GM18951 (cell line): Measurements from ENCODE around the gene SEPTIN3.
A peak's percentile ranks its signal among the peaks of the same experiment; 100 is the strongest.

Experiments
- POLR2A ChIP-seq: IDR thresholded peaks from 4 replicates; pipeline ENCODE4 v1.6.1; 2011; ENCODE audit warnings: mild to moderate bottlenecking; ENCODE audit not compliant: insufficient read length, insufficient read depth; ENCODE audit errors: extremely low read depth
- in situ Hi-C: fragments of 300-500 bp; cut with MboI; formaldehyde crosslinking; loops from one replicate; pipeline ENCODE4 v1.12.0; 2022; ENCODE audit warnings: low sequenced_read_pairs, mixed read lengths, inconsistent platforms; ENCODE audit not compliant: unreplicated experiment

The SEPTIN3 gene

DNA sequence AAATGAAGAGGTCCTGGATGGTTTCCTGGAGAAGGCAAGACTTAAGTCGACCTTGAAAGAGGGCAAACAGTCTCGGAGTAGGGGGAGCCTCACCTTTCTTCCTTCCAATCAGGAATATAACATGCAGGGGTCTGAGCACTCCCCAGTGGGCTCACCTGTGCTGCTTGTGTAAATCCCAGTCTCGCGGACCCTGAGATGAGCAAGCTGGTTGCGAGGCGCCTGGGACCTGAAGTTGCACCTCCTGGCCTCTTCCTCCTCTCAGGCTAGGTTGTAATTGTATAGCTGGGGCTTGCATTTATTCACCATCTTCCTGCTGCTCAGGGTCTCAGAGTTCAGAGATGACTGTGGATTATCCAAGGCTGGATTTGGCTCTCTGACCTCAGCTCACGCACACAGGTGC is 21.9 kb downstream of the SEPTIN3 start:
- no peak for TF ChIP-seq POLR2A
- in situ Hi-C loops, result no loop called here

DNA sequence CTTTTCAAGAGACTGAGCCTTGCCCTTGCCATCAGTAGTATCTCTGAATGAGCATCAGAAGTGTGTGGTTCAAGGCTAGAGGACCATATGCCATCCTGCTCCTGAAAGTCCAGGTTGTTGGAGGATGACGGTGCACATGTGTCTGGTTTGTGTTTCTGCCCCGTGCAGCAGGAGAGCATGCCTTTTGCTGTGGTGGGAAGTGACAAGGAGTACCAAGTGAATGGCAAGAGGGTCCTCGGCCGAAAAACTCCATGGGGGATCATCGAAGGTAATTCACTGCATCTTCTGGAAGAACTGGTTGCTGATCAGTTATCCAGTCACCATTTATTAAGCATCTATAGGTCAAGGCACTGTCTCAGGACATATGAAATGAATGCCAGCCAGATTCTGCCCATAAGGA is 23.3 kb downstream of the SEPTIN3 start:
- no peak for TF ChIP-seq POLR2A
- in situ Hi-C loops, result no loop called here

DNA sequence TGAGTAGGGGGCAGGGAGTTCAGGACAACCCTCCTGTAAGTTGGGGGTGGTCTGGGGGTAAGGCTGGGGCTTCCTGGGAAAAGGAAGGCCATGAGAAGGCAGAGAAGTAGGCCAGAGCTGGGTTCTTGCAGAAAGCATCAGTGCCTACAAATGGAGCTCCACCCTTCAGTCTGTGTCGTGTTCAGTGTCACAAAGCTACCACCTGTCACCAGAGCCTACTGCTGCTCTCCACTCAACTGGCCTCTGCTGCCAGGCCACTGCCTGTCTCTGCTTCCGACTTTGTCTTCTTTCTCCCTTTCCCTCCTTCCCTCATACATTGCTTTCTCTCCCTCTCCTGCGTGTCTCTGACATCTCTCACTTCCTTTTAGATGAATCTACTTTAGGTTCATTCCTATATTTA is 26.0 kb downstream of the SEPTIN3 start:
- in situ Hi-C loops, result no loop called here
- no peak for TF ChIP-seq POLR2A

DNA sequence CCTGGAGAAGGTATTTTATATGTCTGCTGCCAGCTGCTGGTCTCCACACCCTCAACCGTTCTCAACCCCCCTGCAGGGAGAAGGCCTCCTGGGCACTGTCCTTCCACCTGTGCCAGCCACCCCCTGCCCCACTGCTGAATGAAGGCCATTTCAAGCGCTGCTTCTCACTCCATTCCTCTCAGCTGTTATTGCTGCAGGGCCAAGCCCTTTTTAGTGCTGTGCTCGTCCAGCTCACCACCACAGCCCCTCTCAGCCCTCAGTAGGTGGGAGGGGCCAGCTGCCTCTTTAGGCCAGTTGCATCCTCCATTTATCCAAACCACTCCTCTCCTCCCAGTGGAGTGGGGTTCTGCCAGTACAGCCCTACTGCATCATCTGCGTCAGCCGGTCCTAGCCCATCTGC is 27.6 kb downstream of the SEPTIN3 start:
- TF ChIP-seq POLR2A, result no peak
- in situ Hi-C loops, result no loop called here

DNA sequence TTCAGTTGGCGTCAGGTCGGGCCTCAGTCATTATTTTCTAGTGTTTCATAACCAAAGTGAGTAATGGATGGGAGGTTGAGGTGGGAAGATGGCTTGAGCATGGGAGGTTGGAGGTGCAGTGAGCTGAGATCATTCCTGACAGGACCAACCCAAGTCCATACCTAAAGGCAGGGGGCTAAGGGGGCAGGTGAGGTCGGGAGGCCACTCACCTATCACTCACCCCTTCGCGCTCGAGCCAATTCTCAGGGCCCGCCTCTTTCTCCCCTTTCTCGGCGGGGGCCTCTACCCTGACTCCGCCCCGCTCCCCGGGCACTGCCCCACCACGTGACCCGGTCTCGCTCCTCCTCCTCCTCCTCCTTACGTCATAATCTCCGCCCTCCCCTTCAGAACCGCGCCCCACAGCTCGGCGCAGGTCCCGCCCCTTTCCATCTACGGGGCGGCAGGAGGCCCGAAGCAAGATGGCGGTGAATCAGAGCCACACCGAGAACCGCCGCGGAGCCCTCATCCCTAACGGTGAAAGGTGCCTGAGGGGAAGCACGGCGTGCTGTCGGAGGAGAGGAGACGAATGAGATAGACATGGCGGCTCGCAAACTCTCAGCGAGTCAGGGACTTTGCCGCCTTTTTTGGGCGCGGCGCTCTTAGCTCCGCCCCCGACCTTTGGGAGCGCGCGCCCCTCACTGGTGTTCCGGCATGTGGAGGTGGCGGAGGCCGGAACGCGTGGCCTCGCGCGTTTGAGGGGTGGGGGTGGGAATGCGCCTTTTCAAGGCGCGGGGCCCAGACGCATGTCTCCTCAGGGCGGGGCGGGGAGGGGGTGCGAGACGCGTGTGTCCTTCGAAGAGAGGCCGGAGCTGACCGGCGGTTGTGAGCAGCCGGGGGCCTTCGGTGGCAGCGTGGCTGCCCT is 29.4 kb downstream of the SEPTIN3 start, which contains the start of gene WBP2NL:
WBP2NL (plus strand) TSS at position 428 of the 901 bp plus-strand sequence; CDS start at position 459, 31 bp downstream.
- TF ChIP-seq POLR2A, result peak; percentile 71
- in situ Hi-C loops, result no loop called here

DNA sequence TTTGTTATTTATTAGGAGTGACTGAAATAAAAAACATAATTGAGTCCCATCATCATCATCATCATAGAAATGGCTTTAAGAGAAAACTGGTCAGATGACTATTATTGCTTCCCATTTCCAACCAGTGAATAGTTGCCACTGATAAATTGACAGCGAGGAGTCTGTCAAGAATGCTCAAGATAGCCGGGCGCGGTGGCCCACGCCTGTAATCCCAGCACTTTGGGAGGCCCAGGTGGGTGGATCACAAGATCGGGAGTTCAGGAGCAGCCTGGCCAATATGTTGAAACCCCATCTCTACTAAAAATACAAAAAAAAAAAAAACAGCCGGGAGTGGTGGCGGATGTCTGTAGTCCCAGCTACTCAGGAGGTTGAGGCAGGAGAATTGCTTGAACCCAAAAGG is 31.2 kb downstream of the SEPTIN3 start:
- in situ Hi-C loops, result no loop called here
- no peak for TF ChIP-seq POLR2A

DNA sequence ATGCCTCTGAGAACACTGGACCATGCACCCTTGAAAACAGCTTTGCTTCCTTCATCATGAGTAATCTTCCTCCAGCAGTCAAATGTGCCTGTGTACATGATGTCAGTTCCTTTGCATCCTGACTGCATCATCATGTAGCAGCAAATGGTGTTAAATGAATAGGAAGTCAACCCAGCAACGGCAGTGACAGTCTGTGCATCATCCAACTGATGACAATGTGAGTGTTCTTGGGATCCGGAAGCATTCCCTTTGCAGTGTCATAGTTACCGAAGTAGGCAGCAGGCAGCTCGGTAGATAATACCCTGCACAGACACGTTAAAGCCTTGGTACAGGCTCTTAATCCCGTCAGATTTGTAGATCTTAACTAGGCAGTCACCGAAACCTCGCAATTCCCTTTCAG is 31.9 kb downstream of the SEPTIN3 start:
- TF ChIP-seq POLR2A, result no peak
- in situ Hi-C loops, result no loop called here

DNA sequence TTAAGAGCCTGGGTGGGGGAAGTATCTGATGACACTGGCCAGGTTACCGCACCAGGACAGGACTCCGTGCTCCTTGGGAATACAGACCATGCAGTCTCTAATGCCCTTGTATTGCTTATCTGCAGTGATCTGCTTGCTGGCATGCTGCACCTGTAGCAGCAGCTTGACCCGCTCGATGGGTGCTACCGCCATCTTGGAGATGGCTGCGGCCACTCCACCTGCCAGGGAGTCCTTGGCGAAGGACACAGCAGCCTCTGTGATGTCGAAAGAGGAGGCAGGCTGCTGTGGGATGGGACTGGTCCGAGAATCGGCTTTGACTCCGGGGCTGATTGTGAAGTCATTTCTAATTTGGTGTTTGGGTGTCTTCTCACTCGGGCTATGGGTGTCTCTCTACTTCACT is 32.5 kb downstream of the SEPTIN3 start:
- in situ Hi-C loops, result no loop called here
- no peak for TF ChIP-seq POLR2A

DNA sequence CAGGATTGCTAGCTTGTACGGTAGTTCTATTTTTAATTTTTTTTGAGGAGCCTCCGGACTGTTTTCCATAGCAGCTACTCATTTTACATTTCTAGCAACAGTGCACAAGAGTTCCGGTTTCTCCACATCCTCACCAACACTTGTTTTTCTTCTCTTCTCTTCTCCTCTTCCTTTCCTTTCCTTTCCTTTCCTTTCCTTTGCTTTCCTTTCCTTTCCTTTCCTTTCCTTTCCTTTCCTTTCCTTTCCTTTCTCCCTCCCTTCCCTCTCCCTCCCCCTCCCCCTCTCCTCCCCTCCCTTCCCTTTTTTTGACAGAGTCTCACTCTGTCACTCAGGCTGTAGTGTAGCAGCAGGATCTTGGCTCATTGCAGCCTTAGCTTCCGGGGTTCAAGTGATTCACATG is 38.7 kb downstream of the SEPTIN3 start:
- TF ChIP-seq POLR2A, result no peak
- in situ Hi-C loops, result no loop called here

DNA sequence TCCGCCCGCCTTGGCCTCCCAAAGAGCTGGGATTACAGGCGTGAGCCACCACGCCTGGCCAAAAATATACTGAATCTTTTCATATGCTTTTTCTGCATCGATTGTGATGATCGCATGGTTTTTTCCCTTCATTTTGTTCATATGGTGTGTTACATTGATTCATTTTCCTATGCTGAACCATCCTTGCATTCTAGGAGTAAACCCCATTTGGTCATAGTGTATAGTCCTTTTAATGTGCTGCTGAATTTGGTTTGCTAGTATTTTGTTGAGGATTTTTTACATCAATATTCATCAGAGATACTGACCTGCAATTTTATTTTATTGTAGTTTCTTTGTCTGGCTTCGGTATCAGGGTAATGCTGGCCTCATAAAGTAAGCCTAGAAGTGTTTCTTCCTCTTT is 41.5 kb downstream of the SEPTIN3 start:
- in situ Hi-C loops, result no loop called here
- no peak for TF ChIP-seq POLR2A

DNA sequence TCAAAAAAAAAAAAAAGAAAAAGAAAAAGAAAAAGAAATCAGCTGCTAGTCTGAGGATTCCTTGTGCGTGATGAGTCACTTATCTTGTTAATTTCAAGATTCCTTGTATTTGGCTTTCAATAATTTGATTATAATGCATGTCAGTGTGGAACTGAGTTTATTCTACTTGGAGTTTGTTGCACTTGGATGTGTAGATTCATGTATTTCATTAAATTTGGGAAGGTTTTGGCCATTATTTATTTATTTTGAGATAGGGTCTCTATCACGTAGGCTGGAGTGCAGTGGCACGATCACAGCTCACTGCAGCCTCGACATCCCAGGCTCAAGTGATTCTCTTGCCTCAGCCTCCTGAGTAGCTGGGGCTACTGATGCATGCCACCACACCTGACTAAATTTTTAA is 44.1 kb downstream of the SEPTIN3 start:
- in situ Hi-C loops, result no loop called here
- TF ChIP-seq POLR2A, result no peak

DNA sequence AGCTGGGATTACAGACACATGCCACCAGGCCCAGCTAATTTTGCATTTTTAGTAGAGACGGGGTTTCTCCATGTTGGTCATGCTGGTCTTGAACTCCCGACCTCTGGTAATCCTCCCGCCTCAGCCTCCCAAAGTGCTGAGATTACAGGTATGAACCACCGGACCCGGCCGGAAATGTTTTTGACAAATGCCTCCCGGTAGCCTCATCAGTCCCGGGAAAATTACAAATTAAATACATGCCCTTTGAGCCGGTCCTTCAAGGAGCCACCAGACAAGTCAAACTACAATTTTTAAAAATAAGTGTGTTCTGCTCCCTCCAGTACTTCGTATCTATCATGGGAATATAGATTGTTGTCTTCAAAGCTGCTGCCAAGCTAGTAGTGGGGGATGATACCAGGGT is 46.9 kb downstream of the SEPTIN3 start:
- TF ChIP-seq POLR2A, result no peak
- in situ Hi-C loops, result no loop called here

DNA sequence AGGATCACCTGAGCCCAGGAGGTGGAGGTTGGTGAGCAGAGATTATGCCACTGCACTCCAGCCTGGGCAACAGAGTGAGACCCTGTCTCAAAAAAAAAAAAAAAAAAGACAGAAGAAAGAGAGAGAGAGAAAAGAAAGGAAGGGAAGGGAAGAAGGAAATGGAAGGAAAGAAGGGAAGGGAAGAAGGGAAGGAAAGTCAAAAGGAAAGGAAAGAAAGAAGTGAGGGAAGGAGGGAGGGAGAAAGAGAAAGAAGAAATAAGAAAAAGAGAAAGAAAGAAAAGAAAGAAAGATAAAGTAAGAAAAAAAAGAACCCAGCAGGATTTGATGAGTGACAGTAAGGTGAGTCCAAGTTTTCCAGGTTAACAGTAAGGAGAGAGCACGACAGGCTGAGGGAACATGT is 49.0 kb downstream of the SEPTIN3 start:
- no peak for TF ChIP-seq POLR2A
- in situ Hi-C loops, result no loop called here
